Measurements from ENCODE around the gene SLC22A31. TPM values are rescaled to one million over a fixed set of nuclear protein-coding genes. Genes with fewer than 3 reads are reported as not detected.

SLC22A31 gene
- total RNA-seq, 1 experiment from 2014 or later: 53.7 TPM

DNA sequence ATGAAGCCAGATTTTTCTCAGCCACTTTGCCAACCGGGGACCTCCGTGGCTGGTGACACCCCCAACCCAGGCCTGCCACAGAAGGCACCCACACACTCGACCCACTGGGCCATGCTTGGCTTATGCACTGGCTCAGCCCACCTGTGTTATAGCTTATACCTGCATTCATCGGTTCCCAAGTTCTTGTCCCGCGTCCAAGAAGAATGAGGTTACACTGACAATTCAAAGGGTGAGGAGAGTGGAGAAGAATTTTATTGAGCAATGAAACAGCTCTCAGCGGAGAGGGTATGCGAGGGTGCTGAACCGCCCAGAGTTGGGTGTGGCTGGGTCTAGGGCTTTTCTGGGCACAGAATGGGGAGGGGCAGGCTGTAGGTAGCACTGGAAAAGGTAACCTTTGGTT is 51.0 kb downstream of the SLC22A31 start:
- POLR2A ChIA-PET: no interaction called here
- Histone ChIP-seq H3K79me2 (ENCODE audit: insufficient read depth, low read length) (no peaks in the 10 kb centered on the region), H3K4me2 (ENCODE audit: low read length) (no peak overlapping the region), H3K27me3 (ENCODE audit: insufficient read depth, low read length) (no peaks in the 10 kb centered on the region), H3K36me3 (ENCODE audit: control insufficient read depth in 1 of 2, insufficient read depth in 2 of 2, low read length in 2 of 2) (peaks cover 12 to 27% of the 10 kb centered on the region in 2 experiments; a peak in 2 of 4 replicates), H3K4me3 (replicated peaks in 1 of 2; ENCODE audit: low read depth in 1 of 2, low read length in 2 of 2) (no peak overlapping the region), H3K9me3 (ENCODE audit: control insufficient read depth in 1 of 2, insufficient read depth in 1 of 2, low read depth in 1 of 2, low read length in 2 of 2) (peaks cover 0 to 13% of the 10 kb centered on the region in 2 experiments; a peak in 1 of 4 replicates), H3K27ac (ENCODE audit: low read depth, low read length) (no peak overlapping the region), H3K9me2 (ENCODE audit: insufficient read depth) (no peaks in the 10 kb centered on the region), H3K4me1 (ENCODE audit: control insufficient read depth in 1 of 2, insufficient read depth in 2 of 2, low read length in 2 of 2) (peaks cover 0 to 15% of the 10 kb centered on the region in 2 experiments; a peak in 2 of 4 replicates), H2AFZ (ENCODE audit: low read depth, low read length, poor library complexity, severe bottlenecking) (no peak overlapping the region), H4K20me1 (ENCODE audit: insufficient read depth) (no peaks in the 10 kb centered on the region), H3K9ac (ENCODE audit: low read length) (no peak overlapping the region)
- CTCF ChIA-PET: no interaction called here
- RAD21 ChIA-PET (ENCODE audit: low non-redundant PET in 1 of 2, low total read pairs in 2 of 2, uncharacterized antibody in 2 of 2, unreplicated experiment in 2 of 2): no interaction called here
- ATAC-seq (no peak), DNase-seq (ENCODE audit: low read depth, low spot score) (no peak)
- intact Hi-C loops (cut with micrococcal nuclease): no loop called here
- TF ChIP-seq CBX3 (IDR thresholded peaks at IDR 0.05; ENCODE audit: low read depth): no peak; the same call in 1 of the 2 replicates
- TF ChIP-seq, protein P1, sequence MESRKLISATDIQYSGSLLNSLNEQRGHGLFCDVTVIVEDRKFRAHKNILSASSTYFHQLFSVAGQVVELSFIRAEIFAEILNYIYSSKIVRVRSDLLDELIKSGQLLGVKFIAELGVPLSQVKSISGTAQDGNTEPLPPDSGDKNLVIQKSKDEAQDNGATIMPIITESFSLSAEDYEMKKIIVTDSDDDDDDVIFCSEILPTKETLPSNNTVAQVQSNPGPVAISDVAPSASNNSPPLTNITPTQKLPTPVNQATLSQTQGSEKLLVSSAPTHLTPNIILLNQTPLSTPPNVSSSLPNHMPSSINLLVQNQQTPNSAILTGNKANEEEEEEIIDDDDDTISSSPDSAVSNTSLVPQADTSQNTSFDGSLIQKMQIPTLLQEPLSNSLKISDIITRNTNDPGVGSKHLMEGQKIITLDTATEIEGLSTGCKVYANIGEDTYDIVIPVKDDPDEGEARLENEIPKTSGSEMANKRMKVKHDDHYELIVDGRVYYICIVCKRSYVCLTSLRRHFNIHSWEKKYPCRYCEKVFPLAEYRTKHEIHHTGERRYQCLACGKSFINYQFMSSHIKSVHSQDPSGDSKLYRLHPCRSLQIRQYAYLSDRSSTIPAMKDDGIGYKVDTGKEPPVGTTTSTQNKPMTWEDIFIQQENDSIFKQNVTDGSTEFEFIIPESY (IDR thresholded peaks at IDR 0.05; ENCODE audit: extremely low read depth, insufficient replicate concordance, low read length): no peak
- no TSS peak for BruUV-seq (replicated peaks)

DNA sequence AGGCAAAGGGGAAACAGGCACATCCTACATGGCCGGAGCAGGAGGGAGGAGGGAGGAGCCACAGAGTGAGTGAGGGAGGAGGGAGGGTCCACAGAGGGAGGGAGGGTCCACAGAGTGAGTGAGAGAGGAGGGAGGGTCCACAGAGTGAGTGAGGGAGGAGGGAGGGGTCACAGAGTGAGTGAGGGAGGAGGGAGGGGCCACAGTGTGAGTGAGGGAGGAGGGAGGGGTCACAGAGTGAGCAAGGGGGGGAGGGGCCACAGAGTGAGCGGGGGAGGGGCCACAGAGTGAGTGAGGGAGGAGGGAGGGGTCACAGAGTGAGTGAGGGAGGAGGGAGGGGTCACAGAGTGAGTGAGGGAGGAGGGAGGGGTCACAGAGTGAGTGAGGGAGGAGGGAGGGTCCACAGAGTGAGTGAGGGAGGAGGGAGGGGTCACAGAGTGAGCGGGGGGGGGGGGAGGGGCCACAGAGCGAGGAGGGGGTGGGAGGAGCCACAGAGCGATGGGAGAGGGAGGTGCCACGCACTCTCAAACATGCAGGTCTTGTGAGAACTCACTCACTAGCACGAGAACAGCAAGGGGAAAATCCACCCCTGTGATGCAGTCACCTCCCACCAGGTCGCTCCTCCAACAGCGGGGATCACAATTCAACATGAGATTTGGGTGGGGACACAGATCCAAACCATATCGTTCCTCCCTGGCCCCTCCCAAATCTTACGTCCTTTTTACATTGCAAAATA is 53.1 kb downstream of the SLC22A31 start:
- POLR2A ChIA-PET: no interaction called here
- DNase-seq (ENCODE audit: low read depth, low spot score): no peak
- TF ChIP-seq EGR1 (IDR thresholded peaks at IDR 0.05; ENCODE audit: low read depth): no peak
- no peak for TF ChIP-seq ZNF274 (IDR thresholded peaks at IDR 0.05; ENCODE audit: low read depth, low read length)
- TF ChIP-seq SRF (IDR thresholded peaks at IDR 0.05; ENCODE audit: low read depth): no peak
- TF ChIP-seq ZFX (IDR thresholded peaks at IDR 0.05): no peak
- TF ChIP-seq SP1 (IDR thresholded peaks at IDR 0.05; ENCODE audit: low read depth): no peak
- TF ChIP-seq, protein P2, sequence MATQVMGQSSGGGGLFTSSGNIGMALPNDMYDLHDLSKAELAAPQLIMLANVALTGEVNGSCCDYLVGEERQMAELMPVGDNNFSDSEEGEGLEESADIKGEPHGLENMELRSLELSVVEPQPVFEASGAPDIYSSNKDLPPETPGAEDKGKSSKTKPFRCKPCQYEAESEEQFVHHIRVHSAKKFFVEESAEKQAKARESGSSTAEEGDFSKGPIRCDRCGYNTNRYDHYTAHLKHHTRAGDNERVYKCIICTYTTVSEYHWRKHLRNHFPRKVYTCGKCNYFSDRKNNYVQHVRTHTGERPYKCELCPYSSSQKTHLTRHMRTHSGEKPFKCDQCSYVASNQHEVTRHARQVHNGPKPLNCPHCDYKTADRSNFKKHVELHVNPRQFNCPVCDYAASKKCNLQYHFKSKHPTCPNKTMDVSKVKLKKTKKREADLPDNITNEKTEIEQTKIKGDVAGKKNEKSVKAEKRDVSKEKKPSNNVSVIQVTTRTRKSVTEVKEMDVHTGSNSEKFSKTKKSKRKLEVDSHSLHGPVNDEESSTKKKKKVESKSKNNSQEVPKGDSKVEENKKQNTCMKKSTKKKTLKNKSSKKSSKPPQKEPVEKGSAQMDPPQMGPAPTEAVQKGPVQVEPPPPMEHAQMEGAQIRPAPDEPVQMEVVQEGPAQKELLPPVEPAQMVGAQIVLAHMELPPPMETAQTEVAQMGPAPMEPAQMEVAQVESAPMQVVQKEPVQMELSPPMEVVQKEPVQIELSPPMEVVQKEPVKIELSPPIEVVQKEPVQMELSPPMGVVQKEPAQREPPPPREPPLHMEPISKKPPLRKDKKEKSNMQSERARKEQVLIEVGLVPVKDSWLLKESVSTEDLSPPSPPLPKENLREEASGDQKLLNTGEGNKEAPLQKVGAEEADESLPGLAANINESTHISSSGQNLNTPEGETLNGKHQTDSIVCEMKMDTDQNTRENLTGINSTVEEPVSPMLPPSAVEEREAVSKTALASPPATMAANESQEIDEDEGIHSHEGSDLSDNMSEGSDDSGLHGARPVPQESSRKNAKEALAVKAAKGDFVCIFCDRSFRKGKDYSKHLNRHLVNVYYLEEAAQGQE (IDR thresholded peaks at IDR 0.05; ENCODE audit: low read depth): no peak
- TF ChIP-seq RAD21 (IDR thresholded peaks at IDR 0.05; ENCODE audit: low read depth): no peak
- no peak for TF ChIP-seq JUND (IDR thresholded peaks at IDR 0.05)
- TF ChIP-seq FOSL1 (IDR thresholded peaks at IDR 0.05; ENCODE audit: low read depth): no peak
- TF ChIP-seq, protein P3, sequence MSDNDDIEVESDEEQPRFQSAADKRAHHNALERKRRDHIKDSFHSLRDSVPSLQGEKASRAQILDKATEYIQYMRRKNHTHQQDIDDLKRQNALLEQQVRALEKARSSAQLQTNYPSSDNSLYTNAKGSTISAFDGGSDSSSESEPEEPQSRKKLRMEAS (IDR thresholded peaks at IDR 0.05): no peak
- TF ChIP-seq, protein P1 (IDR thresholded peaks at IDR 0.05; ENCODE audit: extremely low read depth, insufficient replicate concordance, low read length): no peak

More for the DNA sequence above, 53.1 kb downstream of the SLC22A31 start:
- no peaks in the 10 kb centered on the region for H3K27me3 ChIP-seq (ENCODE audit: insufficient read depth, low read length)
- RAD21 ChIA-PET (ENCODE audit: low non-redundant PET in 1 of 2, low total read pairs in 2 of 2, uncharacterized antibody in 2 of 2, unreplicated experiment in 2 of 2): no interaction called here
- H2AFZ ChIP-seq (ENCODE audit: low read depth, low read length, poor library complexity, severe bottlenecking): no peak overlapping the region
- BruUV-seq (replicated peaks): no TSS peak
- intact Hi-C loops (cut with micrococcal nuclease): no loop called here
- CTCF ChIA-PET: no interaction called here
- H3K79me2 ChIP-seq (ENCODE audit: insufficient read depth, low read length): no peaks in the 10 kb centered on the region
- no peak overlapping the region for H3K27ac ChIP-seq (ENCODE audit: low read depth, low read length)
- H3K36me3 ChIP-seq (ENCODE audit: control insufficient read depth in 1 of 2, insufficient read depth in 2 of 2, low read length in 2 of 2): peaks cover 10 to 27% of the 10 kb centered on the region in 2 experiments; a peak in 2 of 4 replicates
- no peak overlapping the region for H3K4me3 ChIP-seq (replicated peaks in 1 of 2; ENCODE audit: low read depth in 1 of 2, low read length in 2 of 2)
- peaks cover 0 to 13% of the 10 kb centered on the region in 2 experiments; a peak in 1 of 4 replicates for H3K9me3 ChIP-seq (ENCODE audit: control insufficient read depth in 1 of 2, insufficient read depth in 1 of 2, low read depth in 1 of 2, low read length in 2 of 2)
- H3K9ac ChIP-seq (ENCODE audit: low read length): no peak overlapping the region
- H4K20me1 ChIP-seq (ENCODE audit: insufficient read depth): no peaks in the 10 kb centered on the region
- H3K4me1 ChIP-seq (ENCODE audit: control insufficient read depth in 1 of 2, insufficient read depth in 2 of 2, low read length in 2 of 2): no peaks in the 10 kb centered on the region
- no peaks in the 10 kb centered on the region for H3K9me2 ChIP-seq (ENCODE audit: insufficient read depth)
- no peak for ATAC-seq
- H3K4me2 ChIP-seq (ENCODE audit: low read length): no peak overlapping the region

Measured in HCT116 (cell line).